ENCODE data around the gene SLC25A1. TPM values are rescaled to one million over a fixed set of nuclear protein-coding genes. Genes with fewer than 3 reads are reported as not detected.

SLC25A1 gene
- total RNA-seq, 1 donor from 2014 or later: 54.8 TPM

DNA sequence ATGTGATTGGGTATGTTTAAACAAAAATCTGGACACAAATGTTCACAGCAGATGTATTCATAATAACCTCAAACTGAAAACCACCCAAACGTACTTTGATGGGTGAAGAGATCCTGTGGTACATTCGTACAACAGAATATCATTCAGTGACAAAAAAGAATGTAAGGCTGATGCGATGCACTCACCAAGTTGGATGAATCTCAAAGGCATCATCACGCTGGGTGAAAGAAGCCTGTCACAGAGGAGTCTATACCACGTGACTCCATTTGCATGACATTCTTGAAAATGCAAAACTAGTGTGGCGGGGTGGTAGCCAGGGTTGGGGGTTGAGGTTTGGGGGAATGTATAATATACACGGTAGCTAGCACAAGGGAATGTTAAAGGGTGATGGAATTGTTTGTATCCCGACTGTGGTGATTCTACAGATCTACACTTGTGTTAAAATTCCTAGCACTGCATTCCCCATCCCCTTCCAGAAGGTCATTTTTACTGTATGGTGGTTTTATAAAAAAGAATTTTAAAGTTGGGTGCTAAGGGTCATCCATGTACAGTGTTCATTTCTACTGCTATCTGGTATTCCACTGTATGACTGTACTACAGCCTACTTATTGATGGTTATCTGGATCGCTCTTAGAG is 35.0 kb upstream of the SLC25A1 start:
- Mint-ChIP-seq H3K36me3 (ENCODE audit: unreplicated experiment) (peaks cover 4% of the 10 kb centered on the region), H3K4me3 (ENCODE audit: unreplicated experiment) (no peak overlapping the region), H3K27me3 (ENCODE audit: unreplicated experiment) (peaks cover under 1% of the 10 kb centered on the region), H3K9me3 (ENCODE audit: unreplicated experiment) (peaks cover 2% of the 10 kb centered on the region), H3K4me1 (ENCODE audit: low read depth, unreplicated experiment) (peaks cover 3% of the 10 kb centered on the region), H3K27ac (ENCODE audit: unreplicated experiment) (no peak overlapping the region)
- TF ChIP-seq CTCF (IDR thresholded peaks at IDR 0.05; ENCODE audit: partially characterized antibody, unreplicated experiment): no peak
- DNase-seq: no peak

DNA sequence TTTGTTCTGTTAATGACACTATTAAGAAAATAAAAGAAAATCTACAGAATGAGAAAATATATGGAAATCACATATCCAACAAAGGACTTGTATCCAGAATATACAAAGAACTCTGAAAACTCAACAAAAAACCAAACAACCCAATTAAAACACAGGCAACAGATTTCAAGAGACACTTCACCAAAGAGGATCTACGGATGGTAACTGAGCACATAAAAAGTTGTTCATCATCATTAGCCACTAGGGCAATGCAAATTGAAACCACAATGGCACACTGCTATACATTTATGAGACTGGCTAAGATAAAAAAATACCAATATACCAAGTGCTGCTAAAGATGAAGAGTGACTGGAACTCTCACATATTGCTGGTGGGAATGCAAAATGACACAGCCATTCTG is 34.5 kb upstream of the SLC25A1 start:
- no peak for TF ChIP-seq CTCF (IDR thresholded peaks at IDR 0.05; ENCODE audit: partially characterized antibody, unreplicated experiment)
- Mint-ChIP-seq H3K4me1 (ENCODE audit: low read depth, unreplicated experiment) (peaks cover 2% of the 10 kb centered on the region), H3K4me3 (ENCODE audit: unreplicated experiment) (no peak overlapping the region)

DNA sequence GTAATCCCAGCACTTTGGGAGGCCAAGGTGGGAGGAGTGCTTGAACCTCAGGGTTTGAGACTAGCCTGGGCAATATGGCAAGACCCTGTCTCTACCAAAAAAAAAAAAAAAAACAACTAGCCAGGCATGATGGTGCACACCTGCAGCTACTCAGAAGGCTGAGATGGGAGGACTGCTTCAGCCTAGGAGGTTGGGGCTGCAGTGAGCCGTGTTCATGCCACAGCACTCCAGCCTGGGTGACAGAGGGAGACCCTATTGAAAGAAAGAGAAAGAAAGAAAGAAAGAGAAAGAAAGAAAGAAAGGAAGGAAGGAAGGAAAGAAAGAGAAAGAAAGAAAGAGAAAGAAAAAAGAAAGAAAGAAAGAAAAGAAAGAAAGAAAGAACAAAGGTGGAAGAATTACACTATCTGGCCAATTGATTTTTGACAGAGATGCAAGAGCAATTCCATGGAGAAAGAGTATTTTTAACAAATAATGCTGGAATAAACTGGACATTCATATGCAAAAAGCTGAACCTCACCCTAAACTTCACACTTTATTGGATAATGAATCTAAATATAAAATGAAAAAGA is 33.9 kb upstream of the SLC25A1 start:
- peaks cover 2% of the 10 kb centered on the region for H3K9me3 Mint-ChIP-seq (ENCODE audit: unreplicated experiment)
- no peak for DNase-seq
- no peak for TF ChIP-seq CTCF (IDR thresholded peaks at IDR 0.05; ENCODE audit: partially characterized antibody, unreplicated experiment)
- H3K36me3 Mint-ChIP-seq (ENCODE audit: unreplicated experiment): peaks cover 4% of the 10 kb centered on the region
- no peaks in the 10 kb centered on the region for H3K27me3 Mint-ChIP-seq (ENCODE audit: unreplicated experiment)
- H3K4me1 Mint-ChIP-seq (ENCODE audit: low read depth, unreplicated experiment): no peaks in the 10 kb centered on the region
- H3K27ac Mint-ChIP-seq (ENCODE audit: unreplicated experiment): no peak overlapping the region
- no peak overlapping the region for H3K4me3 Mint-ChIP-seq (ENCODE audit: unreplicated experiment)

More for the DNA sequence above, 34.5 kb upstream of the SLC25A1 start:
- Mint-ChIP-seq H3K9me3 (ENCODE audit: unreplicated experiment) (peaks cover 2% of the 10 kb centered on the region), H3K36me3 (ENCODE audit: unreplicated experiment) (peaks cover 4% of the 10 kb centered on the region), H3K27ac (ENCODE audit: unreplicated experiment) (no peak overlapping the region), H3K27me3 (ENCODE audit: unreplicated experiment) (no peaks in the 10 kb centered on the region)
- DNase-seq: no peak

DNA sequence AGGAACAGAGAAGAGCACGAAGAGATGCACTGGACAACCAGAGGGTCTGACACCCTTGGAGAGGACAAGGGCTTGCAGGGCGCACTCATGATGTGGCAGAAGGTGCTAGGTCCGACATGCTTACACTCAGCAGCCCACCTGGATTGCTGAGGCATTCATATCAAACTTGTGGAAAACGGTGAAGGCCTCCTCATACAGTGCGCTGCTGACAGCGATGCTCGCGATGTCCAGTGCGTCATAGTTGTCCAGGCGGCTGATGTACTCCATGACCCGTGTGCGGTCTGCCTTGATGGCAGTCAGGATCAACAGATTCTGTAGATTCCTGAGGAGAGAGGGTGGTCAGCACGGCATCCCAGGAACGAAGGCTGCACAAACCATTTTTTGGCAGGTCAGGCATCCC is 31.7 kb upstream of the SLC25A1 start:
- no peak for TF ChIP-seq CTCF (IDR thresholded peaks at IDR 0.05; ENCODE audit: partially characterized antibody, unreplicated experiment)
- no peaks in the 10 kb centered on the region for H3K27me3 Mint-ChIP-seq (ENCODE audit: unreplicated experiment)
- no peaks in the 10 kb centered on the region for H3K36me3 Mint-ChIP-seq (ENCODE audit: unreplicated experiment)
- no peak for DNase-seq
- peaks cover 2% of the 10 kb centered on the region for H3K9me3 Mint-ChIP-seq (ENCODE audit: unreplicated experiment)
- H3K4me1 Mint-ChIP-seq (ENCODE audit: low read depth, unreplicated experiment): no peaks in the 10 kb centered on the region
- no peak overlapping the region for H3K27ac Mint-ChIP-seq (ENCODE audit: unreplicated experiment)
- H3K4me3 Mint-ChIP-seq (ENCODE audit: unreplicated experiment): no peak overlapping the region

- Mint-ChIP-seq H3K9me3 (ENCODE audit: unreplicated experiment) (peaks cover 3% of the 10 kb centered on the region), H3K27me3 (ENCODE audit: unreplicated experiment) (no peaks in the 10 kb centered on the region), H3K36me3 (ENCODE audit: unreplicated experiment) (no peaks in the 10 kb centered on the region), H3K27ac (ENCODE audit: unreplicated experiment) (no peak overlapping the region), H3K4me1 (ENCODE audit: low read depth, unreplicated experiment) (no peaks in the 10 kb centered on the region), H3K4me3 (ENCODE audit: unreplicated experiment) (no peak overlapping the region)
- TF ChIP-seq CTCF (IDR thresholded peaks at IDR 0.05; ENCODE audit: partially characterized antibody, unreplicated experiment): no peak
- no peak for DNase-seq
Measured at GRCh38 chr22:19208287-19208847, 29.8 kb upstream of the SLC25A1 start.
